A549 (cell line): ENCODE results near the gene CMTM3.

Source experiments
- BCL3 ChIP-seq: fragments of >200 bp; sonication (Bioruptor Twin); formaldehyde crosslinking; IDR thresholded peaks from 3 replicates; pipeline ENCODE4 v1.6.1; 2016
- CHD2 ChIP-seq: fragments of 150-350 bp; IDR thresholded peaks from 2 replicates; pipeline ENCODE4 v1.6.1; 2014; ENCODE audit warnings: low read length; ENCODE audit not compliant: partially characterized antibody
- CTCF ChIP-seq: fragments of >200 bp; sonication (Bioruptor Twin); formaldehyde crosslinking; IDR thresholded peaks from 3 replicates; pipeline ENCODE4 v1.5.1; 2016
- MAX ChIP-seq: IDR thresholded peaks from 2 replicates; pipeline ENCODE4 v1.6.1; 2012
- MAZ ChIP-seq: fragments of 150-350 bp; IDR thresholded peaks from 2 replicates; pipeline ENCODE4 v1.6.1; 2014; ENCODE audit warnings: antibody characterized with exemption, low read depth, low read length, borderline replicate concordance
- RFX5 ChIP-seq: fragments of 450-650 bp; IDR thresholded peaks from 2 replicates; pipeline ENCODE4 v1.7.1; 2014; ENCODE audit warnings: antibody characterized with exemption, mild to moderate bottlenecking, moderate library complexity
- USF2 ChIP-seq: fragments of 450-650 bp; IDR thresholded peaks from 2 replicates; pipeline ENCODE4 v1.6.1; 2014; ENCODE audit warnings: antibody characterized with exemption

GRCh38 chr16:66636199-66636598 is 31.7 kb downstream of the CMTM3 start:
- TF ChIP-seq CTCF (no peak), MAZ (no peak), BCL3 (no peak), CHD2 (no peak), USF2 (no peak), RFX5 (no peak), MAX (no peak)
